NCI-H187 (cell line): Measurements from ENCODE around the gene SLC66A2.

Source experiments
- DNase-seq, 2 experiments: peaks; one replicate each; lab custom pipeline; 2025; lab: John Stamatoyannopoulos, UW

Gene SLC66A2

GRCh38 chr18:79903071-79903635 lies 48.3 kb downstream of the SLC66A2 start:
- no peak for DNase-seq

- no peak for DNase-seq
Observed at GRCh38 chr18:79902640-79903039, 48.8 kb downstream of the SLC66A2 start.

GRCh38 chr18:79902075-79902474 lies 49.4 kb downstream of the SLC66A2 start:
- no peak for DNase-seq

- no peak for DNase-seq
Observed at GRCh38 chr18:79901665-79902064, 49.8 kb downstream of the SLC66A2 start.

- no peak for DNase-seq
Observed at GRCh38 chr18:79900610-79901570, 50.6 kb downstream of the SLC66A2 start.

- no peak for DNase-seq
Observed at GRCh38 chr18:79899609-79900445, 51.6 kb downstream of the SLC66A2 start.

GRCh38 chr18:79898952-79899608 lies 52.4 kb downstream of the SLC66A2 start:
- no peak for DNase-seq

- no peak for DNase-seq
Observed at GRCh38 chr18:79897940-79898625, 53.4 kb downstream of the SLC66A2 start.

- no peak for DNase-seq
Observed at GRCh38 chr18:79896738-79897137, 54.7 kb downstream of the SLC66A2 start.

- no peak for DNase-seq
Observed at GRCh38 chr18:79890674-79891073, 60.8 kb downstream of the SLC66A2 start.

GRCh38 chr18:79889569-79889968 lies 61.9 kb downstream of the SLC66A2 start:
- no peak for DNase-seq

- DNase-seq = no peak
Observed at GRCh38 chr18:79888016-79888415, 63.4 kb downstream of the SLC66A2 start.

GRCh38 chr18:79887181-79888000 lies 64.1 kb downstream of the SLC66A2 start:
- DNase-seq = no peak

- DNase-seq = no peak
Observed at GRCh38 chr18:79884963-79885728, 66.3 kb downstream of the SLC66A2 start.

GRCh38 chr18:79884294-79884962 lies 67.0 kb downstream of the SLC66A2 start:
- DNase-seq = no peak

GRCh38 chr18:79883461-79884293 lies 67.8 kb downstream of the SLC66A2 start:
- no peak for DNase-seq

GRCh38 chr18:79882522-79883241 lies 68.8 kb downstream of the SLC66A2 start:
- DNase-seq = no peak

- DNase-seq = no peak
Observed at GRCh38 chr18:79881695-79882094, 69.8 kb downstream of the SLC66A2 start.
